Kasumi-1 (cell line): ENCODE results near the gene NMNAT2.

Experiments used
- DNase-seq, 2 experiments: peaks; one replicate each; lab custom pipeline; 2025; lab: John Stamatoyannopoulos, UW

The NMNAT2 gene

GRCh38 chr1:183315991-183316758 lies 102.0 kb downstream of the NMNAT2 start:
- DNase-seq = no peak

- no peak for DNase-seq
These were observed 105.1 kb downstream of the NMNAT2 start for GRCh38 chr1:183313063-183313462.

GRCh38 chr1:183310753-183311479 lies 107.3 kb downstream of the NMNAT2 start:
- no peak for DNase-seq

GRCh38 chr1:183308719-183309118 lies 109.5 kb downstream of the NMNAT2 start:
- DNase-seq = no peak

GRCh38 chr1:183306317-183307042 lies 111.7 kb downstream of the NMNAT2 start:
- DNase-seq = peak in 1 of 2 experiments; percentile 2

- DNase-seq = no peak
These were observed 113.6 kb downstream of the NMNAT2 start for GRCh38 chr1:183304440-183305107.

GRCh38 chr1:183303901-183304300 lies 114.3 kb downstream of the NMNAT2 start:
- DNase-seq = no peak

- DNase-seq = no peak
These were observed 114.9 kb downstream of the NMNAT2 start for GRCh38 chr1:183303323-183303645.

GRCh38 chr1:183302452-183303322 lies 115.5 kb downstream of the NMNAT2 start:
- no peak for DNase-seq

GRCh38 chr1:183301239-183301638 lies 116.9 kb downstream of the NMNAT2 start:
- DNase-seq = no peak

- no peak for DNase-seq
These were observed 117.4 kb downstream of the NMNAT2 start for GRCh38 chr1:183300828-183301227.

GRCh38 chr1:183300395-183300794 lies 117.8 kb downstream of the NMNAT2 start:
- no peak for DNase-seq

- DNase-seq = no peak
These were observed 121.4 kb downstream of the NMNAT2 start for GRCh38 chr1:183296782-183297181.

- no peak for DNase-seq
These were observed 122.7 kb downstream of the NMNAT2 start for GRCh38 chr1:183295521-183295920.

GRCh38 chr1:183293876-183294275 lies 124.3 kb downstream of the NMNAT2 start:
- DNase-seq = no peak

- no peak for DNase-seq
These were observed 124.9 kb downstream of the NMNAT2 start for GRCh38 chr1:183293241-183293640.

GRCh38 chr1:183291802-183292514 lies 126.2 kb downstream of the NMNAT2 start:
- no peak for DNase-seq

- no peak for DNase-seq
These were observed 126.9 kb downstream of the NMNAT2 start for GRCh38 chr1:183291216-183291762.

- no peak for DNase-seq
These were observed 127.6 kb downstream of the NMNAT2 start for GRCh38 chr1:183290628-183291027.

- DNase-seq = no peak
These were observed 129.1 kb downstream of the NMNAT2 start for GRCh38 chr1:183289051-183289496.
